ENCODE data around the gene SCAF4.
A peak's percentile ranks its signal among the peaks of the same experiment; 100 is the strongest.

DNA sequence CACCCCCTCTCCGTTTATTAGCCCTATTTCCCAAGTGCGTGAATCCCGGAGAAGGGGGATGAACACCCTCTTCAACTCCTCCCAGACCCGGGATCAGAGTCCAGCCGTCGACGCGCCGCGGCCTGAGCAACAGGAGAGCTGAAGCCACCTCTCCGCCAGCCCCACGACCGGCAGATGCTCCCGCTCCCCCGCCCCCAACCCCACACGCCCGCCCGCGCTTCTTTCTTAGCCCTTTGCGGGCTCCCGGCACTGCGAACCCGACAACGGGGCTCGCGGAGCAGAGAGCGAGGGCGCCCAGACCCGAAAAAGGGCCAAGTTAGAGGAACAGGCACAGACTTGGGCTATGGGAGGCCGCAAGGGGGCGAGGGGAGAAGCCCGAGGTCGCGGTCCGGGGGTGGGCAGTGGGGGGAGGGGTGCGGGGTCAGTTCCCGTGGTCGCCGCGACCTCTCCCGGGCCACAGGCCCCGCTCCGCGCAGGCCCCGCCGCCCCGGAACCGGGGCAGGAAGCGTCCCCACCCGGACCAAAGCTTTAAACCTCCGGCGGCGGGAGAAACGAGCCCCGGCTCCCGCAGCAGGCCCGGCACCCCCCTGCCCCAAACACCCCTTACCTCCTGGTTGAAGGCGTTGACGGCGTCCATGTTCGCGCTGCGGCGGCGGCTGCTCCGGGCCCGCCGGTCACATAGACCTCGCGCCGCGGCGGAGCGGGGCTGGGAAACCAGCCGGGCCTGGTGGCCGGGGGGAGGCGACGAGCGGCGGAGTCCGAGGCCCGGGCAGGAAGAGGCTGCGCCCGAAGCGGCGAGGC lies 662 bp downstream of the SCAF4 start:
- TF ChIP-seq POLR2A (IDR thresholded peaks at IDR 0.05) = peak; percentile 42
- TF ChIP-seq, protein P1, sequence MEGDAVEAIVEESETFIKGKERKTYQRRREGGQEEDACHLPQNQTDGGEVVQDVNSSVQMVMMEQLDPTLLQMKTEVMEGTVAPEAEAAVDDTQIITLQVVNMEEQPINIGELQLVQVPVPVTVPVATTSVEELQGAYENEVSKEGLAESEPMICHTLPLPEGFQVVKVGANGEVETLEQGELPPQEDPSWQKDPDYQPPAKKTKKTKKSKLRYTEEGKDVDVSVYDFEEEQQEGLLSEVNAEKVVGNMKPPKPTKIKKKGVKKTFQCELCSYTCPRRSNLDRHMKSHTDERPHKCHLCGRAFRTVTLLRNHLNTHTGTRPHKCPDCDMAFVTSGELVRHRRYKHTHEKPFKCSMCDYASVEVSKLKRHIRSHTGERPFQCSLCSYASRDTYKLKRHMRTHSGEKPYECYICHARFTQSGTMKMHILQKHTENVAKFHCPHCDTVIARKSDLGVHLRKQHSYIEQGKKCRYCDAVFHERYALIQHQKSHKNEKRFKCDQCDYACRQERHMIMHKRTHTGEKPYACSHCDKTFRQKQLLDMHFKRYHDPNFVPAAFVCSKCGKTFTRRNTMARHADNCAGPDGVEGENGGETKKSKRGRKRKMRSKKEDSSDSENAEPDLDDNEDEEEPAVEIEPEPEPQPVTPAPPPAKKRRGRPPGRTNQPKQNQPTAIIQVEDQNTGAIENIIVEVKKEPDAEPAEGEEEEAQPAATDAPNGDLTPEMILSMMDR (IDR thresholded peaks at IDR 0.05) = no peak

Measured in right lobe of liver (tissue), 4 donors.